Coronary artery (tissue), 2 donors: ENCODE measurements around the gene ESR2.

Source experiments
- DNase-seq: peaks from one replicate; pipeline ENCODE4 v3.0.0-alpha.2; 2017; ENCODE audit warnings: low spot score
- H3K27ac ChIP-seq, 2 donors: fragments of 200-600 bp; sonication (generic); one replicate each; pipeline ENCODE4 v1.5.1; 2016 to 2019
- H3K4me3 ChIP-seq: fragments of 200-600 bp; sonication (generic); 2 replicates; pipeline ENCODE4 v1.5.1; 2016; ENCODE audit warnings: mild to moderate bottlenecking, moderate library complexity
- CTCF ChIP-seq: fragments of 200-600 bp; sonication (generic); IDR thresholded peaks from one replicate; pipeline ENCODE4 v1.5.1; 2019; ENCODE audit warnings: antibody characterized with exemption

Gene ESR2

GRCh38 chr14:64080452-64080851 is 213.7 kb downstream of the ESR2 start:
- no peak for DNase-seq
- H3K4me3 ChIP-seq = no peak overlapping the region
- no peak for TF ChIP-seq CTCF
- H3K27ac ChIP-seq = peak overlapping the region in 1 of 2 donors; percentile 19

- Histone ChIP-seq H3K4me3 (no peak overlapping the region), H3K27ac (no peak overlapping the region)
- TF ChIP-seq CTCF = no peak
- DNase-seq = no peak
These were observed 218.6 kb downstream of the ESR2 start for GRCh38 chr14:64075613-64076005.

GRCh38 chr14:64074961-64075612 is 219.1 kb downstream of the ESR2 start:
- no peak for DNase-seq
- H3K27ac ChIP-seq = no peak overlapping the region
- H3K4me3 ChIP-seq = no peak overlapping the region
- no peak for TF ChIP-seq CTCF

- Histone ChIP-seq H3K27ac (no peak overlapping the region), H3K4me3 (no peak overlapping the region)
- TF ChIP-seq CTCF = no peak
- DNase-seq = no peak
These were observed 224.4 kb downstream of the ESR2 start for GRCh38 chr14:64069634-64070359.

- no peak for TF ChIP-seq CTCF
- DNase-seq = no peak
- Histone ChIP-seq H3K27ac (no peak overlapping the region), H3K4me3 (no peak overlapping the region)
These were observed 229.7 kb downstream of the ESR2 start for GRCh38 chr14:64064447-64064846.

- TF ChIP-seq CTCF = no peak
- Histone ChIP-seq H3K27ac (no peak overlapping the region), H3K4me3 (no peak overlapping the region)
- DNase-seq = no peak
These were observed 231.6 kb downstream of the ESR2 start for GRCh38 chr14:64062381-64063115.
